Liver (tissue), 3 donors: ENCODE measurements around the gene TSPAN17.

Experiments
- CTCF ChIP-seq: fragments of 150-350 bp; IDR thresholded peaks from 2 replicates; pipeline ENCODE4 v1.5.1; 2017; ENCODE audit warnings: improper control_type of control experiment, low read depth, low read length; ENCODE audit not compliant: missing input control
- EGR1 ChIP-seq, 2 donors: IDR thresholded peaks; 2 replicates each; pipeline ENCODE4 v1.6.1; 2016 to 2018; ENCODE audit warnings: antibody characterized with exemption in 2 of 2, low read depth in 2 of 2
- FOXA1 ChIP-seq: IDR thresholded peaks from 2 replicates; pipeline ENCODE4 v1.6.1; 2016; ENCODE audit warnings: antibody characterized with exemption
- GABPA ChIP-seq, 2 donors: IDR thresholded peaks in 1 of 2; conservative IDR thresholded peaks in 1 of 2; 2 replicates each; pipeline ENCODE4 v1.6.1; 2016; ENCODE audit warnings: antibody characterized with exemption in 2 of 2, mild to moderate bottlenecking in 1 of 2, moderate library complexity in 1 of 2
- HNF4G ChIP-seq: IDR thresholded peaks from 2 replicates; pipeline ENCODE4 v1.6.1; 2016; ENCODE audit warnings: antibody characterized with exemption
- JUND ChIP-seq, 2 donors: IDR thresholded peaks; 2 replicates each; pipeline ENCODE4 v1.6.1; 2016; ENCODE audit warnings: antibody characterized with exemption in 2 of 2
- MAX ChIP-seq: IDR thresholded peaks from 2 replicates; pipeline ENCODE4 v1.6.1; 2016; ENCODE audit warnings: antibody characterized with exemption
- RAD21 ChIP-seq, 2 donors: IDR thresholded peaks; 2 replicates each; pipeline ENCODE4 v1.6.1; 2016; ENCODE audit warnings: antibody characterized with exemption in 2 of 2, mild to moderate bottlenecking in 2 of 2
- REST ChIP-seq: IDR thresholded peaks from 2 replicates; pipeline ENCODE4 v1.6.1; 2016; ENCODE audit warnings: antibody characterized with exemption, mild to moderate bottlenecking
- SP1 ChIP-seq: IDR thresholded peaks from 2 replicates; pipeline ENCODE4 v1.6.1; 2018; ENCODE audit warnings: antibody characterized with exemption, mild to moderate bottlenecking
- TAF1 ChIP-seq: conservative IDR thresholded peaks from 2 replicates; pipeline ENCODE4 v1.6.1; 2016; ENCODE audit warnings: antibody characterized with exemption, mild to moderate bottlenecking
- YY1 ChIP-seq: IDR thresholded peaks from 2 replicates; pipeline ENCODE4 v1.6.1; 2016; ENCODE audit warnings: antibody characterized with exemption, mild to moderate bottlenecking
- donor health status: healthy.
- donor health status: healthy.

- TF ChIP-seq CTCF (no peak), YY1 (no peak), GABPA (IDR thresholded peaks at IDR 0.05 in 1 of 2, conservative IDR thresholded peaks at IDR 0.05 in 1 of 2) (no peak), REST (no peak), SP1 (no peak), TAF1 (no peak), HNF4G (no peak), MAX (no peak), JUND (IDR thresholded peaks at IDR 0.05) (no peak), RAD21 (IDR thresholded peaks at IDR 0.05) (no peak), EGR1 (IDR thresholded peaks at IDR 0.05; ENCODE audit: low read depth in 2 of 2) (no peak), FOXA1 (no peak)
Measured at GRCh38 chr5:176624938-176625337, 22.3 kb upstream of the TSPAN17 start.
